Measurements from ENCODE around the gene OR10K1. TPM values are rescaled to one million over a fixed set of nuclear protein-coding genes. Genes with fewer than 3 reads are reported as not detected.

The OR10K1 gene
- total RNA-seq, 2 donors from 2014 or later, result not detected

- Histone ChIP-seq H3K27me3 (replicated peaks; ENCODE audit: insufficient read depth) (no peaks in the 10 kb centered on the region), H3K36me3 (no peaks in the 10 kb centered on the region), H3K9me3 (no peaks in the 10 kb centered on the region), H3K27ac (no peak overlapping the region), H3K4me3 (no peak overlapping the region), H3K4me1 (ENCODE audit: control insufficient read depth in 1 of 2, low read depth in 2 of 2) (no peaks in the 10 kb centered on the region)
- TF ChIP-seq CTCF (IDR thresholded peaks at IDR 0.05), result no peak
- no peak for DNase-seq (ENCODE audit: low spot score)
- no peak for ATAC-seq (ENCODE audit: insufficient number of reproducible peaks, low FRiP score, low read depth)
Measured at GRCh38 chr1:158494796-158495195, 33.2 kb downstream of the OR10K1 start.

GRCh38 chr1:158496374-158496773 is 34.7 kb downstream of the OR10K1 start:
- Histone ChIP-seq H3K36me3 (no peaks in the 10 kb centered on the region), H3K9me3 (no peaks in the 10 kb centered on the region), H3K27me3 (replicated peaks; ENCODE audit: insufficient read depth) (no peaks in the 10 kb centered on the region), H3K4me1 (ENCODE audit: control insufficient read depth in 1 of 2, low read depth in 2 of 2) (no peaks in the 10 kb centered on the region), H3K27ac (no peak overlapping the region), H3K4me3 (no peak overlapping the region)
- TF ChIP-seq CTCF (IDR thresholded peaks at IDR 0.05), result no peak
- DNase-seq (ENCODE audit: low spot score), result no peak
- no peak for ATAC-seq (ENCODE audit: insufficient number of reproducible peaks, low FRiP score, low read depth)

GRCh38 chr1:158506369-158506987 is 44.8 kb downstream of the OR10K1 start:
- Histone ChIP-seq H3K36me3 (no peaks in the 10 kb centered on the region), H3K4me3 (no peak overlapping the region), H3K27me3 (replicated peaks; ENCODE audit: insufficient read depth) (no peaks in the 10 kb centered on the region), H3K9me3 (no peaks in the 10 kb centered on the region), H3K4me1 (ENCODE audit: control insufficient read depth in 1 of 2, low read depth in 2 of 2) (peaks cover 10 to 33% of the 10 kb centered on the region in 2 donors), H3K27ac (no peak overlapping the region)
- TF ChIP-seq CTCF (IDR thresholded peaks at IDR 0.05), result peak; percentile 23
- no peak for ATAC-seq (ENCODE audit: insufficient number of reproducible peaks, low FRiP score, low read depth)
- no peak for DNase-seq (ENCODE audit: low spot score)

GRCh38 chr1:158507511-158507910 is 45.9 kb downstream of the OR10K1 start:
- Histone ChIP-seq H3K27me3 (replicated peaks; ENCODE audit: insufficient read depth) (no peaks in the 10 kb centered on the region), H3K4me1 (ENCODE audit: control insufficient read depth in 1 of 2, low read depth in 2 of 2) (peaks cover 10 to 34% of the 10 kb centered on the region in 2 donors), H3K36me3 (no peaks in the 10 kb centered on the region), H3K27ac (no peak overlapping the region), H3K4me3 (no peak overlapping the region), H3K9me3 (no peaks in the 10 kb centered on the region)
- no peak for TF ChIP-seq CTCF (IDR thresholded peaks at IDR 0.05)
- ATAC-seq (ENCODE audit: insufficient number of reproducible peaks, low FRiP score, low read depth) (no peak), DNase-seq (ENCODE audit: low spot score) (no peak)

- Histone ChIP-seq H3K4me1 (ENCODE audit: control insufficient read depth in 1 of 2, low read depth in 2 of 2) (peaks cover 10 to 34% of the 10 kb centered on the region in 2 donors), H3K4me3 (peak overlapping the region; percentile 20), H3K27ac (no peak overlapping the region), H3K36me3 (no peaks in the 10 kb centered on the region), H3K27me3 (replicated peaks; ENCODE audit: insufficient read depth) (no peaks in the 10 kb centered on the region), H3K9me3 (no peaks in the 10 kb centered on the region)
- TF ChIP-seq CTCF (IDR thresholded peaks at IDR 0.05), result no peak
- ATAC-seq (ENCODE audit: insufficient number of reproducible peaks, low FRiP score, low read depth), result peak; percentile 60
- DNase-seq (ENCODE audit: low spot score), result no peak
Measured at GRCh38 chr1:158509471-158510156, 48.0 kb downstream of the OR10K1 start.

Data from thoracic aorta (tissue), 2 donors.